ENCODE data around the gene ARNT2. TPM values are rescaled to one million over a fixed set of nuclear protein-coding genes. Genes with fewer than 3 reads are reported as not detected.

ARNT2 gene
- total and polyA plus RNA-seq, 4 donors = 2.0 to 12.2 (median 5.5) TPM

- ATAC-seq (ENCODE audit: insufficient read depth, low FRiP score) (no peak), DNase-seq (no peak)
- WGBS, 2 donors = 83 to 87% methylated on average over 5 of the region's 5 CpGs
- H3K27me3 ChIP-seq (ENCODE audit: control insufficient read depth in 3 of 3, insufficient read depth in 3 of 3, low read length in 2 of 3) = no peaks in the 10 kb centered on the region
- no peak overlapping the region for H3K4me3 ChIP-seq
- no peak for TF ChIP-seq CTCF (IDR thresholded peaks at IDR 0.05; ENCODE audit: control extremely low read depth, extremely low read depth)
- peaks cover 0 to 26% (median 12%) of the 10 kb centered on the region in 4 donors for H3K36me3 ChIP-seq (ENCODE audit: control insufficient read depth in 4 of 4, insufficient read depth in 4 of 4, low read length in 4 of 4)
- peaks cover 0 to 1% (median 0%) of the 10 kb centered on the region in 5 donors for H3K4me1 ChIP-seq (ENCODE audit: control insufficient read depth in 5 of 5, insufficient read depth in 5 of 5, low read length in 5 of 5)
- H3K9me3 ChIP-seq (ENCODE audit: control insufficient read depth in 4 of 4, insufficient read depth in 3 of 4, low read length in 3 of 4) = no peaks in the 10 kb centered on the region
- peak overlapping the region in 1 of 2 donors; percentile 7 for H3K9ac ChIP-seq (ENCODE audit: insufficient read depth in 1 of 2, low read length in 2 of 2)
- H3K27ac ChIP-seq (ENCODE audit: low read depth in 1 of 2, low read length in 1 of 2) = no peak overlapping the region
Observed at GRCh38 chr15:80468796-80469195, 64.6 kb downstream of the ARNT2 start.

GRCh38 chr15:80471881-80472280 is 67.7 kb downstream of the ARNT2 start:
- WGBS, 2 donors = 91 to 93% methylated on average over 3 of the region's 3 CpGs
- ATAC-seq (ENCODE audit: insufficient read depth, low FRiP score) = no peak

GRCh38 chr15:80473286-80474223 is 69.4 kb downstream of the ARNT2 start:
- no peak for TF ChIP-seq CTCF (IDR thresholded peaks at IDR 0.05; ENCODE audit: control extremely low read depth, extremely low read depth)
- no peak overlapping the region for H3K9ac ChIP-seq (ENCODE audit: insufficient read depth in 1 of 2, low read length in 2 of 2)
- DNase-seq (no peak), ATAC-seq (ENCODE audit: insufficient read depth, low FRiP score) (no peak)
- H3K36me3 ChIP-seq (ENCODE audit: control insufficient read depth in 4 of 4, insufficient read depth in 4 of 4, low read length in 4 of 4) = peaks cover 0 to 45% (median 22%) of the 10 kb centered on the region in 4 donors
- H3K27ac ChIP-seq (ENCODE audit: low read depth in 1 of 2, low read length in 1 of 2) = no peak overlapping the region
- peaks cover 0 to 8% (median 0%) of the 10 kb centered on the region in 5 donors for H3K4me1 ChIP-seq (ENCODE audit: control insufficient read depth in 5 of 5, insufficient read depth in 5 of 5, low read length in 5 of 5)
- H3K27me3 ChIP-seq (ENCODE audit: control insufficient read depth in 3 of 3, insufficient read depth in 3 of 3, low read length in 2 of 3) = no peaks in the 10 kb centered on the region
- no peak overlapping the region for H3K4me3 ChIP-seq
- peaks cover 0 to 4% (median 0%) of the 10 kb centered on the region in 4 donors for H3K9me3 ChIP-seq (ENCODE audit: control insufficient read depth in 4 of 4, insufficient read depth in 3 of 4, low read length in 3 of 4)
- WGBS, 2 donors = 53 to 67% methylated on average over 8 of the region's 8 CpGs

More at GRCh38 chr15:80471881-80472280, 67.7 kb downstream of the ARNT2 start:
- H3K36me3 ChIP-seq (ENCODE audit: control insufficient read depth in 4 of 4, insufficient read depth in 4 of 4, low read length in 4 of 4) = peaks cover 0 to 41% (median 20%) of the 10 kb centered on the region in 4 donors
- no peak overlapping the region for H3K4me3 ChIP-seq
- TF ChIP-seq CTCF (IDR thresholded peaks at IDR 0.05; ENCODE audit: control extremely low read depth, extremely low read depth) = no peak
- DNase-seq = no peak
- H3K27ac ChIP-seq (ENCODE audit: low read depth in 1 of 2, low read length in 1 of 2) = no peak overlapping the region
- H3K27me3 ChIP-seq (ENCODE audit: control insufficient read depth in 3 of 3, insufficient read depth in 3 of 3, low read length in 2 of 3) = no peaks in the 10 kb centered on the region
- H3K9ac ChIP-seq (ENCODE audit: insufficient read depth in 1 of 2, low read length in 2 of 2) = no peak overlapping the region
- peaks cover 0 to 4% (median 0%) of the 10 kb centered on the region in 4 donors for H3K9me3 ChIP-seq (ENCODE audit: control insufficient read depth in 4 of 4, insufficient read depth in 3 of 4, low read length in 3 of 4)
- peaks cover 0 to 4% (median 0%) of the 10 kb centered on the region in 5 donors for H3K4me1 ChIP-seq (ENCODE audit: control insufficient read depth in 5 of 5, insufficient read depth in 5 of 5, low read length in 5 of 5)
